ENCODE measurements around the gene RLN3.

GRCh38 chr19:14061081-14061749 lies 33.3 kb downstream of the RLN3 start:
- TF ChIP-seq POLR2A (IDR thresholded peaks at IDR 0.05): no peak
- TF ChIP-seq CTCF (IDR thresholded peaks at IDR 0.05): no peak
